GM19025 (cell line): ENCODE results near the gene GRB14.
"Not testable (repeated sequence)": the region's sequence is repeated elsewhere in the genome, so short reads cannot be mapped to it uniquely, and the experiment has no call there.

Experiments
- ATAC-seq: cut with Tn5 transposase; IDR thresholded peaks from one replicate; pipeline ENCODE4 v1.9.1; 2021; ENCODE audit warnings: mild to moderate bottlenecking, low read depth, moderate library complexity; ENCODE audit not compliant: unreplicated experiment

Gene GRB14

GRCh38 chr2:164620873-164621763, at the start of gene GRB14:
Gene GRB14, minus strand, starts transcription at chr2:164621482. Its CDS starts 173 bp downstream, at chr2:164621309.
- no peak for ATAC-seq

GRCh38 chr2:164669291-164669690, 48.0 kb upstream of the GRB14 start:
- no peak for ATAC-seq

- no peak for ATAC-seq
Measured at GRCh38 chr2:164667566-164667965, 46.3 kb upstream of the GRB14 start.

- ATAC-seq = no peak
Measured at GRCh38 chr2:164664070-164664469, 42.8 kb upstream of the GRB14 start.

- no peak for ATAC-seq
Measured at GRCh38 chr2:164662868-164663631, 41.8 kb upstream of the GRB14 start.

GRCh38 chr2:164662066-164662465, 40.8 kb upstream of the GRB14 start:
- ATAC-seq = no peak

- ATAC-seq = no peak
Measured at GRCh38 chr2:164661349-164661748, 40.1 kb upstream of the GRB14 start.

- no peak for ATAC-seq
Measured at GRCh38 chr2:164657129-164657528, 35.8 kb upstream of the GRB14 start.

- no peak for ATAC-seq
Measured at GRCh38 chr2:164655750-164656149, 34.5 kb upstream of the GRB14 start.

- ATAC-seq = no peak
Measured at GRCh38 chr2:164655336-164655735, 34.1 kb upstream of the GRB14 start.

- no peak for ATAC-seq
Measured at GRCh38 chr2:164651361-164651760, 30.1 kb upstream of the GRB14 start.

GRCh38 chr2:164644036-164644700, 22.9 kb upstream of the GRB14 start:
- ATAC-seq = no peak

GRCh38 chr2:164642946-164643555, 21.8 kb upstream of the GRB14 start:
- ATAC-seq = no peak

- no peak for ATAC-seq
Measured at GRCh38 chr2:164642268-164642667, 21.0 kb upstream of the GRB14 start.

GRCh38 chr2:164628319-164628718, 7.0 kb upstream of the GRB14 start:
- ATAC-seq = not testable (repeated sequence)

GRCh38 chr2:164625378-164625971, 4.2 kb upstream of the GRB14 start:
- ATAC-seq = no peak

GRCh38 chr2:164624316-164624715, 3.0 kb upstream of the GRB14 start:
- ATAC-seq = no peak

- ATAC-seq = no peak
Measured at GRCh38 chr2:164622338-164623106, 1.2 kb upstream of the GRB14 start.

- ATAC-seq = no peak
Measured at GRCh38 chr2:164621764-164622105, 453 bp upstream of the GRB14 start.

GRCh38 chr2:164620457-164620856, 825 bp downstream of the GRB14 start:
- no peak for ATAC-seq
